HG02588 (cell line): Measurements from ENCODE around the gene ZNF81.
"Not testable (repeated sequence)": the region's sequence is repeated elsewhere in the genome, so short reads cannot be mapped to it uniquely, and the experiment has no call there.

Experiments
- ATAC-seq: cut with Tn5 transposase; IDR thresholded peaks from one replicate; pipeline ENCODE4 v1.9.1; 2021; ENCODE audit warnings: mild to moderate bottlenecking, moderate library complexity; ENCODE audit not compliant: unreplicated experiment

The ZNF81 gene

DNA sequence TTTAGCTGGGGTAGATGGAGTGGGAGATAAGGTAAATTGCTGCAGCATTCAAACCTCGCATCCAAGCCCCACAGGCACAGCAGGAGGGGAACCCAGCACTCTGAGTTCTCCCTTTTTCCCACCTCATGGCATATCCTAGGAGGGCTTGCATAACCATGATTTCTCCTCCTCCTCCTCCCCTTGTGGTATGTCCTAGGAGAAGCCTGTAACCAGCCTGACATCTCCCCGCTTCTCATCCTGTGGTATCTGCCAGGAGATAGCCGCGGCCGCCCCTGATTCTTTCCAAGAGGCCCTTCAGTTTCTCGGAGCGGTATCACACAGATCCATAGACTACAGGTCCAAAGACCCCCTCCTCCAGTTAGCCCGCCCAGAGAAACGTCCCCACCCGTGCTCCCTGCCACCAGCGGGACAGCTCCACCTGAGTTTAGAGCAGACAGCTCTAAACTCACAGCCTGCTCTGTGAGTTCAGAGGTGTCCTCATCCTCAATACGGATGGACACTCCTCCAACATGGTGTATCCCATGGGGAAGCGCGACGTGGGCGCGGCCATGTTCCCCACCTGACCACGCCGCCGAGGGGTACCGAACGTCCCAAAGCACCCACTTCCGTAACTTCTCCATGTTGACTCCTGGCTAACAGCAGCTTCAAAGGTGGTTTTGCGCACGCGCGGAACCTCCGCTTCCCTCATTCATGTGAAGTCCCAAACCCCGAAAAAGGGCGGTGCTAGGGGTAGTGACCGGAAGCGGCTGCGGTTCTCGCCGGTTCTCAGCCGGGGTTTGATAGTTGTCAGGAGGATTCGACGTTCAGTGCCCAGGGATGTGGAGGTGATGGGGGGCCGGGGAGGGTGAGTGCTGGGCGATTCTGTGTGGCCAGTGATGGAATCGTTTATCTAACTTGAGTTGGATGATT is at the start of gene ZNF81:
ZNF81 (plus strand) TSS at position 739 of the 909 bp plus-strand sequence. CDS start 9,366 bp downstream, outside the sequence.
- peak; percentile 94 for ATAC-seq

GRCh38 chrX:47796433-47796906 is 40.2 kb upstream of the ZNF81 start:
- no peak for ATAC-seq

DNA sequence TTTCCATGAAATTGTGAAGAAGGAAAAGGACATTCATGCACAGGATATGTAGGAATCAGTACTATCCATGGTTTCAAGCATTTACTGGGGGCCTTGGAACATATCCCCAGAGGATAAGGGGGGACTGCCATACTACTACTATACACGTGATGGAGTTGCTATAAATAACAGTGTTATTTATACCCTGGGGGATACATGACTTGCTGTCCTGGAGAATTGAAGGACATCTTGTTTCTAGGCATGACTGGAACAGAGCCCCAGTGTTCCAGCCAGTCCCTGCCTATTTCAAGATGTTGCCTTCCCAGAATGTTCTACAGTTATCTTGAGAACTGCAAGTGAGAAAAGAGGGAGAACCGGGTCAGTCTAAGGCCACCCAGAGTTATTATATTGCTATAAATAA is 39.6 kb upstream of the ZNF81 start:
- no peak for ATAC-seq

DNA sequence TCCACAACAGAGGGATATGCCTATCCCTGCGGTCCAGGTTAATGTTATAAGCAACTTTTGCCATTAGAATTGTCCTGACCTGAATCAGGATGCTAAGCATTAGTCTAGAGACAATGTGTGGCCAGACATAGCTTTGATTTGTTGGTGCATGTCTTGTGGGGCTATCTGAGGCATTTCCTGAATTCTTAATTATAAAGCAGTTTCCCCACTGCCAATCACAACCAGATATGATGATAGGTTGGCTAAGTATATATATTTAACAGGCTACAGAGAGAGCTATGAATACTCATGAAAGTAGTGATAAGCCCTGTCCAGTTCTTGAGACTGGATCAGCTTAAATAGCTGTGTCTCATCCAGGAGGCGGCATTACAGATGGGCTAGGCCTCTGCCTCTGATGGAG is 37.8 kb upstream of the ZNF81 start:
- no peak for ATAC-seq

GRCh38 chrX:47802589-47802988 is 34.1 kb upstream of the ZNF81 start:
- ATAC-seq, result no peak

- not testable (repeated sequence) for ATAC-seq
These were observed 33.6 kb upstream of the ZNF81 start for GRCh38 chrX:47803103-47803502.

DNA sequence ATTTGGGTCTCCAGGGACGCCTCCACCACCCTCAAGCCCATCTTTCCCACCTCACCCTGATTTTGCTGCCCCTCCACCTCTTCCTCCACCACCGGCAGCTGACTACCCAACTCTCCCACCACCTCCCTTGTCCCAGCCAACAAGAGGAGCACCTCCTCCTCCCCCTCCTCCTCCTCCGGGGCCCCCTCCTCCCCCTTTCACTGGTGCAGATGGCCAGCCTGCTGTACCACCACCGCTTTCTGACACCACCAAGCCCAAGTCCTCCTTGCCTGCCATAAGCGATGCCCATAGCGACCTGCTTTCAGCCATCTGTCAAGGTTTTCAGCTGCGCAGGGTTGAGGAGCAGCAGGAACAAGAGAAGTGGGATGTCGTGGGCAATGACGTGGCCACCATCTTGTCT is 32.4 kb upstream of the ZNF81 start:
- ATAC-seq, result no peak

- not testable (repeated sequence) for ATAC-seq
These were observed 30.9 kb upstream of the ZNF81 start for GRCh38 chrX:47805844-47806243.

DNA sequence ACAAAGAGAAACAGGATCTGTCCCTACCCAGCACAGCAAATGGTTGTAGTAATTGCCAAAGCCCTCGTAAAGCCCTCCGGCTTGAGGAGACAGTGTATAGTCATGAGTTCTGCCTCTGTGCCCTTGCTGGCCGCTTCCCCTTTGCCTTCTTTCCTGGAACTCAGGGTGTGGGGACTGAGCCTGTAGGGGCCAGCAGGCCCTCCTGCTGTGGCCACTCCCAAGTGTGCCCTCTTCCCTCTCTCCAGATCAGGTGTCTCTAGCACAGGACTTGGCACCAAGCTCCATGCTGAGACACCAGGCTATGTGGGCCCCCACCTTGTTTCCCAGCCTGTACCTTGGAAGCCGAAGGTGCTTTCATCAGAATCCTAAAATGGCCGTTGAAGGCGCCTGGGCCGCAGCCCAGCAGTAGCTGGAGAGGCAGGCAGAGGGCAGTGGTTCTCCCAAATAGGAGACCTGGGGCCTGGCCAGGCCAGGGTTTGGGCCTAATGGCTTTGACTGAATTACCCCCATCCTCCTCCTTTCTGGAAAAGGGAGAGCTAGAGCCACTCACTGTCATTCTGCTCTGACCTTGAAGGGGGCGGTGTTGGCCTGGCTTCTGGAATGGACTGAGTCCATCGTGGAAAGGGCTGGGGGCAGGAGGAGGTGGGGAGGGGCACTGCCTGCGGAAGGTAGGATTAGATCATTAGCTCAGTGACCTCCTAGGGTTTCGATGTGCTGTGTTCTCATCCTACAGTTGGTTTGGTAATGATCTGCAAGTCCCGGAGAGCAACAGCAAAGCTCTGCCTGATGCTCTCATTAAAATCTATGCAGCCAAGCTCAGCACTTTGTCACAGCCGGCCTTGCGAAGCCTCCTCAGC is 30.1 kb upstream of the ZNF81 start:
- not testable (repeated sequence) for ATAC-seq

DNA sequence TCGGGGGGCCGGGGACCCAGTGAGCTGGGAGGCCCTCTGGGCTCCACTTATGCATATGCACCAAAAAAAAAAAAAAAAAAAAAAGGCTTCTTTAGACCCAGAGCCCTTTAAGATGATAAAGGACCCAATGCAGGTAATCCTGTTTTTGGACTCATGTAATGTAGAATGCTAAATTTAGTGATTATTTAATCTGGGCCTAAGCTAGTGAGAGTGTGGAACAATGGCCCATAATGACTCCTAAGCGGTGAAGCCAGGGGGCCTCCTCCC is 29.5 kb upstream of the ZNF81 start:
- ATAC-seq, result not testable (repeated sequence)

DNA sequence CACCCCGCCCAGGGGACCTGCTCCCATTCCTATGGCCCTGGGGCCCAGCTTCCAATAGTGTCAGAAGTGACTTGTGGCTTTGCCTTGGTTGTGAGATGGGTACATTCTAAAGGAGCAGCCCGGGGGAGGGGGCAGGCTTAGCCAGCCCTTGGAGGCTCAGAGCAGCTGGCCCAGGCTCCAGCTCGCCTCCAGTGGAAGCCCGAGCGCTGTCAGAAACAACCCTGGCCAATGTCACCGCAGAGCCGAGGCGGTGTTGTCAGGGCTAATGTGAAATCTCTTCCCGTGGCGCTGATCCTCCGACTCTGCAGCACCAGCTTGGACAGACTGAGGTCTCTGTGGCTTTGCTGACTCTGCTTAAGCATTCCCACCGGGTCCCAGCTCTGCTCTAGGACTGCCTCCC is 29.2 kb upstream of the ZNF81 start:
- ATAC-seq, result no peak

- ATAC-seq, result no peak
These were observed 27.6 kb upstream of the ZNF81 start for GRCh38 chrX:47808904-47809788.

DNA sequence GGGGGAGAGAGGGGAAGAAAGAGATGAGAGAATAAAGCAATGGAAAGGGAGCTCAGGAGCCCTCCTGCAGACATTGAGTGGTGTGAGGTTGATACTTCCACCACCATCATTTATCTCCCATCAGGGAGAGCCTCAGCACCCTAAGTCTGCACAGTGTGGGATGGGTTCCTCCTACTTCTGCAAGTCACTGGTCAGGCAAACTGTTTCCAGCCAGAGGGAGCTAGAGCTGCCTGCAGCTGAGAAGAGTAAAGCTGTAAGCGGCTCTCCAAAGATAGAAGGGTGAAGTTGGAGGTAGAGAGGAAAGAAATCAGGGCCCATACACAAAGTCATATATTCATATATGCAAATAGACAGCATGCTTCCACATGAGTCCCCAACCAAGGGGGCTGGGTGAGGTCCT is 21.9 kb upstream of the ZNF81 start:
- ATAC-seq, result no peak

DNA sequence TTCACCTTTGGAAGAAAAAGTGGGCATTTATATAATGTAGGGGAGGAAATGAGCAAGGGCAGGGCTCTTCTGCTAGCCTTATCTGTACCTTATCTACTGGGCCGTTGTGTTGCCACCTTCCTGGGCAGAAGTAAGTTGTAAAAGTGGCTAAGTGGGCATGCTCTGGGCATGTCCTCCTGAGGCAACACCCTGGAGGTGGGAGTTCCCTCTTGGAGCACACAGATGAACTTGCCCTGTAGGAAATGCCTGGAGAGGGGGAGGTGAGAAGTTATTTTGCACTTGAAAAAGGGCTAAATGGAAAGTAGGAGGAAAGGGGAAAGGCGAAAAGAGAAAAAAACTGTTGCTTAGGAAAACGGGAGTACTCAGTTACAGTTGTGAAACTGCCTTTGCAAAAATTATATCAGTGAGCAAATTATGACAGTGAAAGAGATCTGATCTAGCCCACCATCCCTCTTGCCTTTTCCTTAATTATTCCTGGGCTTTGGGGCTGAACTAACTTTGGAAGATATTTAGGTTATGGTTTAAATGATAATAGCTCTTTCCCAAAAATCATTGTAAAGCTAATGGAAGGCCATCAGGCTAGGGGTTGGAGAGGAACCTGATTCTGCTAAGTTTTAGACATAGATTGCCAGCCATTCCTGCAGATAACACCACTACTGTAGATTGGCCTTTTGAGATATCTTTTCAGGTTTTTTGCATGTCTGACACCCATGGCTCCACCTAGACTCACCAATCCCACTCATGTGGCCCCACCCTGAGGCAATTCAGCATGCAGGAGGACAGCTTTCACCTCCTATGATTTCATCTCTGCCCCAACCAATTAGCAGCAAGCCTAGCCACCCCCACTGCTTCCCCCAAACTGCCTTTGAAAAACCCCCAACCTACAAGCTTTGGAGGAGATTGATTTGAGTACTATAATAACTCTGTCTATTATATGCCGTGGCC is 20.5 kb upstream of the ZNF81 start:
- ATAC-seq, result no peak

DNA sequence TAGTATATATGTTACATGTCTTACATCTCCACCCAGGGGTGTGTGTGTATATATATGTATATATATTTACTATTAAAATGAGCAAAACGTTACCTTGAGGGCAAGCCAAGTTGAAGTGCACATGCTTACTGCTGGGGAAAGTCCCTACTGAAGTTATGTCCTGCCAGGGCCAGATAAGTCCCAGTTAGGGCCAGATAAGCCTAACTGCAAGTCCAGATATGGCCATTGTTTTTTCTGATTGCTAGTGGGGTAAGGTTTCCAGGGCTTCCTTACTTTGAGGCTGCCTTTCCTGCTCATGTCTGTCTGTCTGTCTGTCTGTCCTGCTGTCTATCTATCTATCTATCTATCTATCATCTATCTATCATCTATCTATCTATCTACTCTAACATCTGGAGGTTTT is 19.3 kb upstream of the ZNF81 start:
- ATAC-seq, result no peak

GRCh38 chrX:47817897-47818296 is 18.8 kb upstream of the ZNF81 start:
- no peak for ATAC-seq

DNA sequence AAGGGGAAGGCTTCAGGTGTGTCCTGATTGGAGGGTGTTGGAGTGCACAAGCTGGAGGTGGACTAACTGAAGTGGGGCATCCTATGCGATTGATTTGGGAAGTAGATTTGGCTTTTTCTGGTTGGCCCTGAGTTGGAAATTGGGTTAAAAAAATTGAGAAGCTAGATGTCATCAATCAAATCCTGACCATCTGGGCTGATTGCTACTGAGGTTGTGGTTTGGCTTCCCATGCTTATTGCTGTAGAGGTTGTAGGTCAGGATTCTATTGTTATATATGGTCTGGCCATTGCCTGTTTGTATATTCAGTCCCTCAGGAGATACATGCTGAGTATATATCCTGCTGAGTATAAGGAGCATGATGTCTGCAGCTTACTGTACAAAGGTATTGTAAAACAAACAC is 7.7 kb upstream of the ZNF81 start:
- ATAC-seq, result no peak

DNA sequence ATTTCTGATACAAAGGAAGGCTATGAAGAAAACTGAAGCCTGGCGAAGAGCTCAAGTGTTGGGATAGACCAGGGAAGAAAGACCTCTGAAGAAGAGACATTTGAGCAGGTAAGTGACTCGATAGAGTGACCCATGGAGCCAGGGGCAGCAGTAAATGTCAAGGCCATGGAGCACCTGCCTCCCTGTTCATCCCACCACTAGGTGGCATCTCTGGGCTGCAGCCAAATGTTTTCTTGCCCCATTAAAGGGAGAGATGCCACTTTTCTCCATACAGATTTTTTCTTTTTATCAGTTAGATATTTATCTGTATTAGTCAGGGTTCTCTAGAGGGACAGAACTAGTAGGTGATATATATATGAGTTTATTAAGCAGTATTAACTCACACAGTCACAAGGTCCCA is 4.9 kb upstream of the ZNF81 start:
- no peak for ATAC-seq

DNA sequence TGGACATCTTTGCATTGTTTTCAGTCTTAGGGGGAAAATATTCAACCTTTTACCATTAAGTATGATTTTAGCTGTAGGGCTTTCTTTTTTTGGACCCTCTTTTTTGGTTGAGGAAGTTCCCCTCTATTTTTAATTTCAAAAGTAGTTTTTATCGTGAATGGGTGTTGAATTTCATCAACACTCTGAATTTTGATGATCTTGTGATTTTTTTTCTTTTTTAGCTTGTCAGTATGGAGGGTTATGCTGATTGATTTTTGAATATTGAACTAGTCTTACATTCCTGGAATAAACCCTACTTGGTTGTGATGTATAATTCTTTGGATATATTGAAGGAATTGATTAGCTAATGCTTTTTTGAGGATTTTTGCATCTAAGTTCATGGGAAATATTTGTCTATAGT is 1.7 kb downstream of the ZNF81 start:
- no peak for ATAC-seq

GRCh38 chrX:47840111-47840510 is 3.4 kb downstream of the ZNF81 start:
- ATAC-seq, result no peak
